ENCODE measurements around the gene LEMD2. TPM values are rescaled to one million over a fixed set of nuclear protein-coding genes. Genes with fewer than 3 reads are reported as not detected.
A peak's percentile ranks its signal among the peaks of the same experiment; 100 is the strongest.

Gene LEMD2
- total and polyA plus RNA-seq, 2 of the 4 experiments (the other 2 are of a cell fraction), result 26.5 to 43.6 TPM

GRCh38 chr6:33771146-33772081 is 17.5 kb downstream of the LEMD2 start:
- peak overlapping the region; percentile 94 for H2BK20ac ChIP-seq (ENCODE audit: low read depth, low read length)
- H3K9me1 ChIP-seq (ENCODE audit: insufficient read depth, low read length), result peaks cover 30% of the 10 kb centered on the region
- TF ChIP-seq CTCF (conservative IDR thresholded peaks at IDR 0.05; ENCODE audit: low read depth, low read length) (peak; percentile 98), CEBPB (IDR thresholded peaks at IDR 0.05; ENCODE audit: low read depth, low read length) (peak; percentile 83), MXI1 (IDR thresholded peaks at IDR 0.05; ENCODE audit: borderline replicate concordance, low read depth, low read length) (peak; percentile 22; the same call in 1 of the 2 replicates), NFE2L2 (IDR thresholded peaks at IDR 0.05; ENCODE audit: low read depth, low read length) (no peak), FOS (IDR thresholded peaks at IDR 0.05; ENCODE audit: low read depth, low read length) (no peak), RAD21 (IDR thresholded peaks at IDR 0.05; ENCODE audit: low read length) (peak; percentile 90), CHD1 (IDR thresholded peaks at IDR 0.05; ENCODE audit: low read depth, low read length) (no peak), SMC3 (IDR thresholded peaks at IDR 0.05; ENCODE audit: low read depth, low read length) (peak; percentile 80), BHLHE40 (IDR thresholded peaks at IDR 0.05; ENCODE audit: low read depth, low read length) (peak; percentile 54; the same call in 1 of the 2 replicates), USF2 (IDR thresholded peaks at IDR 0.05; ENCODE audit: low read depth, low read length) (0 out of 2 replicates have a peak, but pooled peaks have one; percentile 21), MAZ (IDR thresholded peaks at IDR 0.05; ENCODE audit: borderline replicate concordance, low read depth, low read length) (peak; percentile 86), MAFK (IDR thresholded peaks at IDR 0.05; ENCODE audit: low read depth, low read length) (no peak)
- no peaks in the 10 kb centered on the region for H3K27me3 ChIP-seq (ENCODE audit: control insufficient read depth, insufficient read depth, low read length)
- H2BK15ac ChIP-seq (ENCODE audit: low read depth, low read length), result peak overlapping the region; percentile 88; the same call in 2 of the 3 replicates
- H3K36me3 ChIP-seq (ENCODE audit: control insufficient read depth, insufficient read depth, low read length), result peaks cover 35% of the 10 kb centered on the region
- CTCF ChIA-PET, result interaction anchor here (0.6 to 2.7 kb wide), 19 partner anchors 9 to 440 kb away, joined by 3 to 17 read pairs (median 3); partner anchors contain the start of genes IP6K3 and UQCC2
- H2AK9ac ChIP-seq (replicated peaks; ENCODE audit: low read depth, low read length, poor library complexity), result peak overlapping the region; percentile 96
- BruUV-seq (replicated peaks), result no TSS peak
- WGBS, 2 experiments (ENCODE audit: extremely low coverage in 2 of 2, insufficient read length in 1 of 2), result 4% methylated on average over 34 of the region's 47 CpGs; no CpG with 5 or more reads in 1 of the 2 experiments
- H3K4me2 ChIP-seq (ENCODE audit: low read depth, low read length), result peak overlapping the region; percentile 37
- peak; percentile 81 for ATAC-seq (ENCODE audit: low read depth)
- peak overlapping the region; percentile 98 for H3K27ac ChIP-seq (ENCODE audit: insufficient read depth, low read length)
- peak overlapping the region; percentile 98 for H2BK120ac ChIP-seq (ENCODE audit: low read depth, low read length)
- peaks cover 49% of the 10 kb centered on the region for H3K4me1 ChIP-seq (ENCODE audit: control insufficient read depth, insufficient read depth, low read length)
- H2AFZ ChIP-seq (replicated peaks; ENCODE audit: low read length, poor library complexity), result peak overlapping the region; percentile 83
- peak overlapping the region; percentile 88 for H3K18ac ChIP-seq (ENCODE audit: low read depth, low read length)
- peak overlapping the region; percentile 94 for H3K56ac ChIP-seq (ENCODE audit: extremely low read depth, insufficient read depth, low read length)
- intact Hi-C loops (cut with micrococcal nuclease), result loop anchor here (1.0 to 2.0 kb wide), 6 partner anchors 17 to 383 kb away; partner anchors contain the start of genes LEMD2 and UQCC2
- H2BK5ac ChIP-seq (ENCODE audit: low read depth, low read length, poor library complexity, severe bottlenecking), result peak overlapping the region; percentile 98
- POLR2A ChIA-PET (ENCODE audit: unreplicated experiment), result interaction anchor here (0.8 kb wide), 2 partner anchors 16 to 106 kb away, joined by 3 read pairs; no protein-coding TSS in a partner anchor
- H3K9ac ChIP-seq (ENCODE audit: low read depth, low read length), result peak overlapping the region; percentile 54
- DNase-seq, result peak; percentile 96
- H3K9me3 ChIP-seq (ENCODE audit: control insufficient read depth, insufficient read depth, low read length), result no peaks in the 10 kb centered on the region
- H3K4me3 ChIP-seq (ENCODE audit: insufficient read depth, low read depth, low read length), result no peak overlapping the region
- peak overlapping the region; percentile 93 to 99 for H4K8ac ChIP-seq (ENCODE audit: low read depth in 2 of 2, low read length in 2 of 2)
- 0 out of 2 replicates have a peak, but pooled peaks cover 4% of the 10 kb centered on the region for H4K20me1 ChIP-seq (ENCODE audit: insufficient read depth, low read length)
- H3K14ac ChIP-seq (replicated peaks; ENCODE audit: low read depth, low read length), result peak overlapping the region; percentile 97
- in situ Hi-C loops (cut with MboI; ENCODE audit: low sequenced_read_pairs), result loop anchor here (5.0 kb wide), 1 partner anchor 261 kb away; no protein-coding TSS in a partner anchor
- peak overlapping the region; percentile 98 for H4K91ac ChIP-seq (ENCODE audit: insufficient read depth, low read depth, low read length)
- H3K4ac ChIP-seq (ENCODE audit: low read depth, low read length), result peak overlapping the region; percentile 100
- H3K79me1 ChIP-seq (ENCODE audit: low read depth in 1 of 2, low read length in 2 of 2), result peaks cover 0 to 35% of the 10 kb centered on the region in 2 experiments; a peak in 2 of 4 replicates
- H4K5ac ChIP-seq (ENCODE audit: low read depth, low read length), result peak overlapping the region; percentile 87
- H2AK5ac ChIP-seq (ENCODE audit: low read depth, low read length), result peak overlapping the region; percentile 99
- dilution Hi-C loops (cut with HindIII; ENCODE audit: low sequenced_read_pairs, unreplicated experiment), result no loop called here
- peak overlapping the region; percentile 97 for H3K23ac ChIP-seq (ENCODE audit: low read depth, low read length)
